Prostate gland (tissue), 2 donors: Measurements from ENCODE around the gene ZCCHC17.

Source experiments
- POLR2A ChIP-seq: fragments of 450-650 bp; IDR thresholded peaks from one replicate; pipeline ENCODE4 v1.6.1; 2016; ENCODE audit warnings: antibody characterized with exemption, mild to moderate bottlenecking
- POLR2AphosphoS5 ChIP-seq: sonication (generic); formaldehyde crosslinking; IDR thresholded peaks from one replicate; pipeline ENCODE4 v1.6.1; 2017; ENCODE audit warnings: antibody characterized with exemption
- TF ChIP-seq, protein P1 (sequence below), 4 experiments: fragments of 200-600 bp in 2 of 4; fragments of 450-650 bp in 2 of 4; sonication (generic) in 2 of 4; IDR thresholded peaks; 1 replicate in 3 of 4; 2 replicates in 1 of 4; pipeline ENCODE4 v1.5.1; 2016 to 2019; ENCODE audit warnings: antibody characterized with exemption in 4 of 4, mild to moderate bottlenecking in 2 of 4, moderate library complexity in 2 of 4

DNA sequence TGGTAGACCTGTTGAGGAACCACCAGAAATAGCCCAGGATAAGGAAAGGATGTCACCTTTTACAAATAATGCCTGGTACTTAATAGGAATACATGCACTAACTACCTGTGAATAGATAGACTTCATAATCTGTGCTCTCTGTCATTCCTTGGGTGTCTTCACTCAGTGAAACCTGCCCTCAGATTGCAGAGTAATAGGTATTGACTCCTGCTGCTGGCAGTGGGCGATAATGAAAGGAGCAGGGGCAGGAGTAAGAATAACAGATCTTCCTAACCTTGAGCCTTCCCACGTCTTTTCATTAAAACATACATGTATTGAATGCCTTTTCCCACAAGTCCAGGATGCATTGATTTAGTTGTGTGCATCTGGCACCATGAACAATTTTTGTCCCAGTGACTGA, 59.6 kb downstream of the ZCCHC17 start:
- TF ChIP-seq POLR2AphosphoS5 (no peak), POLR2A (no peak)
- TF ChIP-seq, protein P1, sequence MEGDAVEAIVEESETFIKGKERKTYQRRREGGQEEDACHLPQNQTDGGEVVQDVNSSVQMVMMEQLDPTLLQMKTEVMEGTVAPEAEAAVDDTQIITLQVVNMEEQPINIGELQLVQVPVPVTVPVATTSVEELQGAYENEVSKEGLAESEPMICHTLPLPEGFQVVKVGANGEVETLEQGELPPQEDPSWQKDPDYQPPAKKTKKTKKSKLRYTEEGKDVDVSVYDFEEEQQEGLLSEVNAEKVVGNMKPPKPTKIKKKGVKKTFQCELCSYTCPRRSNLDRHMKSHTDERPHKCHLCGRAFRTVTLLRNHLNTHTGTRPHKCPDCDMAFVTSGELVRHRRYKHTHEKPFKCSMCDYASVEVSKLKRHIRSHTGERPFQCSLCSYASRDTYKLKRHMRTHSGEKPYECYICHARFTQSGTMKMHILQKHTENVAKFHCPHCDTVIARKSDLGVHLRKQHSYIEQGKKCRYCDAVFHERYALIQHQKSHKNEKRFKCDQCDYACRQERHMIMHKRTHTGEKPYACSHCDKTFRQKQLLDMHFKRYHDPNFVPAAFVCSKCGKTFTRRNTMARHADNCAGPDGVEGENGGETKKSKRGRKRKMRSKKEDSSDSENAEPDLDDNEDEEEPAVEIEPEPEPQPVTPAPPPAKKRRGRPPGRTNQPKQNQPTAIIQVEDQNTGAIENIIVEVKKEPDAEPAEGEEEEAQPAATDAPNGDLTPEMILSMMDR (IDR thresholded peaks at IDR 0.05): no peak
